NB4 (cell line): ENCODE data around the gene PER2.

ENCODE experiments used
- DNase-seq: peaks from one replicate; pipeline ENCODE4 v3.0.0; 2010; ENCODE audit warnings: low read depth
- H3K4me3 ChIP-seq: one replicate; pipeline ENCODE4 v1.5.1; 2011; ENCODE audit warnings: mild to moderate bottlenecking, low read depth, low read length, moderate library complexity
- CTCF ChIP-seq: IDR thresholded peaks from one replicate; pipeline ENCODE4 v1.5.1; 2012; ENCODE audit warnings: low read depth, low read length
- MAX ChIP-seq: IDR thresholded peaks from 2 replicates; pipeline ENCODE4 v1.6.1; 2011; ENCODE audit warnings: low read depth, low read length
- MYC ChIP-seq: IDR thresholded peaks from 2 replicates; pipeline ENCODE4 v1.6.1; 2011; ENCODE audit warnings: low read depth, low read length
- POLR2A ChIP-seq: IDR thresholded peaks from 2 replicates; pipeline ENCODE4 v1.6.1; 2011; ENCODE audit warnings: mild to moderate bottlenecking; ENCODE audit not compliant: insufficient read length; ENCODE audit errors: extremely low read depth

The PER2 gene

GRCh38 chr2:238250896-238251295 is 37.5 kb downstream of the PER2 start:
- TF ChIP-seq MYC (no peak), CTCF (no peak), POLR2A (no peak), MAX (no peak)
- H3K4me3 ChIP-seq, result no peak overlapping the region
- no peak for DNase-seq

DNA sequence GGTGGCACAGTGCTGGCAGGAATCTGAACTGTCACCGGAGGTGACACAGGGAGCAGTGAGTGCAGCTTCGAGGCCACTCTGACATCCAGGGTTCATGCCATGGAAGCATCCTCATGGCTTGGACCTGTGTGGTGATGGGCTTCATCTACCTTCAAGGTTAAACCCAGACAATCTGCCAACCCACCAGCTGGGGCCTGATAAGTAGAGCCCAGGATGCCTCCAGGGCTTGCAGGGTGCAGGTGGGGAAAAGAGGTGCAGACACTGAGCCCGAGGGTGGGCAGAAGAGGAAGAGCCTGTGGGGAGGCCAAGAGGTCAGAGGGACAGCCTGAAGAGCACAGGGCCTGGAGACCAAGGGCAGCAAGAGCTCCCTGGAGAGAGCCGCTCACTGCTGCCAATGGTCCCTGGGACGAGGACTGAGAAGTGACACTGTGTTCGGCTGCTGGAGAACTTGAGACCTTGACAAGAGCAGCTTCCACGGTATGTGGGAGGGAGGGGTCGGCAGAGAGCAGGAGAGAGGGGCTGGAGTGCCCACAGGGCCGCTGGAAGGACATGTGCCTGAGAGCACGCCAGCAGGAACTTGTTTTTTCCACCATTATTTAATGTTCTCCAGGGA is 40.5 kb downstream of the PER2 start:
- TF ChIP-seq CTCF (no peak), MAX (no peak), MYC (no peak), POLR2A (no peak)
- H3K4me3 ChIP-seq, result no peak overlapping the region
- DNase-seq, result no peak

- DNase-seq, result no peak
- no peak overlapping the region for H3K4me3 ChIP-seq
- TF ChIP-seq CTCF (no peak), MAX (no peak), POLR2A (no peak), MYC (no peak)
These were observed 41.2 kb downstream of the PER2 start for GRCh38 chr2:238247002-238247822.

GRCh38 chr2:238244151-238244550 is 44.3 kb downstream of the PER2 start:
- DNase-seq, result no peak
- no peak overlapping the region for H3K4me3 ChIP-seq
- TF ChIP-seq MYC, result no peak
- no peak for TF ChIP-seq MAX
- TF ChIP-seq CTCF, result no peak
- no peak for TF ChIP-seq POLR2A

- H3K4me3 ChIP-seq, result no peak overlapping the region
- no peak for DNase-seq
- no peak for TF ChIP-seq CTCF
- no peak for TF ChIP-seq POLR2A
- TF ChIP-seq MAX, result no peak
- no peak for TF ChIP-seq MYC
These were observed 44.8 kb downstream of the PER2 start for GRCh38 chr2:238243496-238244076.
